ENCODE results near the gene SLC25A23.
A peak's percentile ranks its signal among the peaks of the same experiment; 100 is the strongest.

SLC25A23 gene

DNA sequence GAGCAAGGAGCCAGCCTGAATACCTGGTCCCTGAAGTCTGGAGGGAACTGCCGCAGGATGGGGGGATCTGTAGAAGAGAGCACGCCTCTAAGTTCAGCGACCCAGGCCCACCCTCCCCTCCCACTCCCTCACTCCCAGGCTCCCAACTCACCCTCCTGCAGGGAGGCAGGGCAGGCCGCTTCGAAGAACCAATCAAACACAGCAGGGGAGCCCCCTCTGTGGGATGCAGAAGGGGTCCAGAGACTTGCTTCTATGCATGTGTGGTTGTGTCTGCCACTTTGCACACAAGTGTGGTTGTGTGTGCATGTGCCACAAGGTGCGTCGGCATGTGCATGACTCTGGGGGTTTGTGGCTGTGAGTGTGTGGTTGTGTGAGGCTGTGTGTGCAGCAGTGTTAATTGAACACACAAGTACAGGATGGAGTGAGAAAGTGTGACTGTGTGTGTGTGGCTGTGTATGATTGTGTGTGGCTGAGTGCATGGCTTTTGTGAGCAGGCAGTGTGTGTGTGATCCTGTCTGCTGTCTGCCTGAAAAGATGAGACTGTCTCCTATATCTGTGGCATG is 20.3 kb upstream of the SLC25A23 start:
- H3K4me3 ChIP-seq (ENCODE audit: low read depth, low read length, poor library complexity, severe bottlenecking), result no peak overlapping the region
- no peaks in the 10 kb centered on the region for H3F3A ChIP-seq (ENCODE audit: insufficient read depth, low read length)
- no peaks in the 10 kb centered on the region for H3K9me2 ChIP-seq (ENCODE audit: low read depth, low read length)
- no peaks in the 10 kb centered on the region for H4K20me1 ChIP-seq (ENCODE audit: insufficient read depth, low read length)
- H3K9ac ChIP-seq (ENCODE audit: low read length), result no peak overlapping the region
- H3K36me3 ChIP-seq (ENCODE audit: insufficient read depth, low read length), result peaks cover 31% of the 10 kb centered on the region
- TF ChIP-seq, protein P1, sequence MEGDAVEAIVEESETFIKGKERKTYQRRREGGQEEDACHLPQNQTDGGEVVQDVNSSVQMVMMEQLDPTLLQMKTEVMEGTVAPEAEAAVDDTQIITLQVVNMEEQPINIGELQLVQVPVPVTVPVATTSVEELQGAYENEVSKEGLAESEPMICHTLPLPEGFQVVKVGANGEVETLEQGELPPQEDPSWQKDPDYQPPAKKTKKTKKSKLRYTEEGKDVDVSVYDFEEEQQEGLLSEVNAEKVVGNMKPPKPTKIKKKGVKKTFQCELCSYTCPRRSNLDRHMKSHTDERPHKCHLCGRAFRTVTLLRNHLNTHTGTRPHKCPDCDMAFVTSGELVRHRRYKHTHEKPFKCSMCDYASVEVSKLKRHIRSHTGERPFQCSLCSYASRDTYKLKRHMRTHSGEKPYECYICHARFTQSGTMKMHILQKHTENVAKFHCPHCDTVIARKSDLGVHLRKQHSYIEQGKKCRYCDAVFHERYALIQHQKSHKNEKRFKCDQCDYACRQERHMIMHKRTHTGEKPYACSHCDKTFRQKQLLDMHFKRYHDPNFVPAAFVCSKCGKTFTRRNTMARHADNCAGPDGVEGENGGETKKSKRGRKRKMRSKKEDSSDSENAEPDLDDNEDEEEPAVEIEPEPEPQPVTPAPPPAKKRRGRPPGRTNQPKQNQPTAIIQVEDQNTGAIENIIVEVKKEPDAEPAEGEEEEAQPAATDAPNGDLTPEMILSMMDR (IDR thresholded peaks at IDR 0.05; ENCODE audit: low read length), result no peak
- TF ChIP-seq EZH2 (IDR thresholded peaks at IDR 0.05; ENCODE audit: borderline replicate concordance, low read length), result no peak
- H3K27me3 ChIP-seq (ENCODE audit: insufficient read depth, low read length), result no peaks in the 10 kb centered on the region
- no peaks in the 10 kb centered on the region for H3K9me3 ChIP-seq (ENCODE audit: low read length)
- peaks cover 26% of the 10 kb centered on the region for H3K4me1 ChIP-seq (ENCODE audit: insufficient read depth, low read length, severe bottlenecking)
- H3K4me2 ChIP-seq (ENCODE audit: low read length), result no peak overlapping the region
- H2AFZ ChIP-seq (ENCODE audit: low read length), result no peak overlapping the region
- H3K79me2 ChIP-seq (ENCODE audit: insufficient read depth, low read length), result no peaks in the 10 kb centered on the region
- peak overlapping the region; percentile 27 for H3K27ac ChIP-seq (ENCODE audit: low read depth, low read length, poor library complexity, severe bottlenecking)

DNA sequence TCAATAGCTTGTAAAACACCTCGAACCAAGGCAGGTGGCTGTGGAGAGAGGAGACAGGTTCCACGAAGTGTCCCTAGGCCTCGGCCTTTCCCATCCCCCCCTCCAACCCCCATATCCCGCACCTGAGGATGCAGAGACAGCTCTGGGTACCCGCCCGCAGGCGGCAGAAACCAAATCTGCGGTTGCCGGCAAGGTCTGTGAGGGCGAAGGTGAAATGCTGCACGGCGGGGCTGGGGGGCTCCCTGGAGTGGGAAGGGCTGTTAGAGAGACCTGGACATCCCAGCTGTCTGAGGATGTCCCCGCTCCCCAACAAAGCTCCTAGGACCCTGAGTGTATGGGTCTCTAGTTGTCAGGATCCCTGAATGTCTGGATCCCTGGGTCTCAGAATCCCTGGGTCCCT is 19.2 kb upstream of the SLC25A23 start:
- H3K79me2 ChIP-seq (ENCODE audit: insufficient read depth, low read length), result no peaks in the 10 kb centered on the region
- no peaks in the 10 kb centered on the region for H3F3A ChIP-seq (ENCODE audit: insufficient read depth, low read length)
- no peak overlapping the region for H3K9ac ChIP-seq (ENCODE audit: low read length)
- no peaks in the 10 kb centered on the region for H4K20me1 ChIP-seq (ENCODE audit: insufficient read depth, low read length)
- peaks cover 36% of the 10 kb centered on the region for H3K36me3 ChIP-seq (ENCODE audit: insufficient read depth, low read length)
- H2AFZ ChIP-seq (ENCODE audit: low read length), result no peak overlapping the region
- no peaks in the 10 kb centered on the region for H3K9me2 ChIP-seq (ENCODE audit: low read depth, low read length)
- no peak overlapping the region for H3K4me3 ChIP-seq (ENCODE audit: low read depth, low read length, poor library complexity, severe bottlenecking)
- no peak overlapping the region for H3K27ac ChIP-seq (ENCODE audit: low read depth, low read length, poor library complexity, severe bottlenecking)
- no peaks in the 10 kb centered on the region for H3K9me3 ChIP-seq (ENCODE audit: low read length)
- peaks cover 26% of the 10 kb centered on the region for H3K4me1 ChIP-seq (ENCODE audit: insufficient read depth, low read length, severe bottlenecking)
- TF ChIP-seq EZH2 (IDR thresholded peaks at IDR 0.05; ENCODE audit: borderline replicate concordance, low read length), result no peak
- TF ChIP-seq, protein P1 (IDR thresholded peaks at IDR 0.05; ENCODE audit: low read length), result no peak
- no peaks in the 10 kb centered on the region for H3K27me3 ChIP-seq (ENCODE audit: insufficient read depth, low read length)
- H3K4me2 ChIP-seq (ENCODE audit: low read length), result no peak overlapping the region

DNA sequence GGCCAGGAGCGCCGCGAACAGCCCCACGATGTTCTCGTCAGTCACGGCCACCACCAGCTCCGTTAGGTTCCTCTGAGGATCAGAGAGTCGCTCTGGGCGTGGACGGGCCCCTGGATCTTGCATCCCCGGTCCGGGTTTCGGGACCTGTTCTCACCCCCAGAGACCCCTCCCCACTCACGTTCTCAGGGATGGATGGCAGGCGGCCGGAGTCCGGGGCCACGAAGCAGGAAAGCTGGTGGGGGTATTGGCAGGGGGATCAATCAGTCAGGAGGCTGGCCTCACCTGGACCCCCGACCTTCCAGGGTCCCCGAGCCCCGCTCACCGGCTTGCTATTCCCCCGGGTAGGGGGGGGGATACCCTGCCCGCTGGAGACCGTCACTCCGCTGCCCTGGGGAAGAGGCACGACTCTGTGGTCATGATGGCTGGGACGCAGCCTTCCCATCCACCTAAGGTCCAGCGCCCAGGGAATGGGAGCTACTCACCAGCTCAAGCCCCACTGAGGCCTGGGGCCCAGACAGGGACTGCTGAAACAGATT is 17.4 kb upstream of the SLC25A23 start:
- H3F3A ChIP-seq (ENCODE audit: insufficient read depth, low read length), result no peaks in the 10 kb centered on the region
- H3K4me2 ChIP-seq (ENCODE audit: low read length), result no peak overlapping the region
- H3K9me3 ChIP-seq (ENCODE audit: low read length), result no peaks in the 10 kb centered on the region
- H3K27ac ChIP-seq (ENCODE audit: low read depth, low read length, poor library complexity, severe bottlenecking), result no peak overlapping the region
- H3K4me3 ChIP-seq (ENCODE audit: low read depth, low read length, poor library complexity, severe bottlenecking), result no peak overlapping the region
- no peak overlapping the region for H3K9ac ChIP-seq (ENCODE audit: low read length)
- H3K4me1 ChIP-seq (ENCODE audit: insufficient read depth, low read length, severe bottlenecking), result peaks cover 15% of the 10 kb centered on the region
- no peak for TF ChIP-seq EZH2 (IDR thresholded peaks at IDR 0.05; ENCODE audit: borderline replicate concordance, low read length)
- TF ChIP-seq, protein P1 (IDR thresholded peaks at IDR 0.05; ENCODE audit: low read length), result no peak
- no peaks in the 10 kb centered on the region for H3K9me2 ChIP-seq (ENCODE audit: low read depth, low read length)
- H2AFZ ChIP-seq (ENCODE audit: low read length), result no peak overlapping the region
- peaks cover 36% of the 10 kb centered on the region for H3K36me3 ChIP-seq (ENCODE audit: insufficient read depth, low read length)
- H3K79me2 ChIP-seq (ENCODE audit: insufficient read depth, low read length), result no peaks in the 10 kb centered on the region
- H4K20me1 ChIP-seq (ENCODE audit: insufficient read depth, low read length), result no peaks in the 10 kb centered on the region
- no peaks in the 10 kb centered on the region for H3K27me3 ChIP-seq (ENCODE audit: insufficient read depth, low read length)

All from OCI-LY1 (cell line).